Mesendoderm (in vitro differentiated cells): Measurements from ENCODE around the gene ZBTB39.
"Not testable (repeated sequence)": the region's sequence is repeated elsewhere in the genome, so short reads cannot be mapped to it uniquely, and the experiment has no call there.

ENCODE experiments used
- DNase-seq: peaks from one replicate; pipeline ENCODE4 v3.0.0; 2013
- H2AK5ac ChIP-seq: 2 replicates; pipeline ENCODE4 v1.6.1; 2013; ENCODE audit warnings: low read length, inconsistent platforms
- H2BK120ac ChIP-seq: 2 replicates; pipeline ENCODE4 v1.6.1; 2013; ENCODE audit warnings: low read depth, mild to moderate bottlenecking, low read length, moderate library complexity, mixed read lengths
- H2BK15ac ChIP-seq: replicated peaks from 2 replicates; pipeline ENCODE4 v1.6.1; 2013; ENCODE audit warnings: low read depth, mild to moderate bottlenecking, moderate library complexity
- H2BK5ac ChIP-seq: 2 replicates; pipeline ENCODE4 v1.6.1; 2013; ENCODE audit warnings: low read length, inconsistent platforms
- H3K18ac ChIP-seq: 2 replicates; pipeline ENCODE4 v1.6.1; 2013; ENCODE audit warnings: mild to moderate bottlenecking, low read length, mixed read lengths
- H3K23ac ChIP-seq: one replicate; pipeline ENCODE4 v1.6.1; 2013; ENCODE audit warnings: low read length
- H3K27ac ChIP-seq: 2 replicates; pipeline ENCODE4 v1.5.1; 2013; ENCODE audit warnings: low read depth, mild to moderate bottlenecking, inconsistent platforms, low read length, moderate library complexity
- H3K27me3 ChIP-seq: 2 replicates; pipeline ENCODE4 v1.6.1; 2013; ENCODE audit warnings: low read length, control low read depth, mild to moderate bottlenecking, inconsistent platforms; ENCODE audit not compliant: insufficient read depth, poor library complexity
- H3K36me3 ChIP-seq: 2 replicates; pipeline ENCODE4 v1.6.1; 2013; ENCODE audit warnings: low read length, inconsistent platforms; ENCODE audit not compliant: control insufficient read depth, insufficient read depth
- H3K4ac ChIP-seq: one replicate; pipeline ENCODE4 v1.6.1; 2013; ENCODE audit warnings: low read depth, mild to moderate bottlenecking, low read length, moderate library complexity
- H3K4me1 ChIP-seq: 2 replicates; pipeline ENCODE4 v1.6.1; 2013; ENCODE audit warnings: low read depth, low read length, inconsistent platforms; ENCODE audit not compliant: control insufficient read depth
- H3K4me2 ChIP-seq: 2 replicates; pipeline ENCODE4 v1.6.1; 2013; ENCODE audit warnings: low read length
- H3K4me3 ChIP-seq: 2 replicates; pipeline ENCODE4 v1.5.1; 2013; ENCODE audit warnings: mild to moderate bottlenecking, low read length
- H3K56ac ChIP-seq: one replicate; pipeline ENCODE4 v1.6.1; 2013; ENCODE audit warnings: low read length
- H3K79me1 ChIP-seq: 2 replicates; pipeline ENCODE4 v1.6.1; 2013; ENCODE audit warnings: low read length, inconsistent platforms
- H3K79me2 ChIP-seq: 2 replicates; pipeline ENCODE4 v1.6.1; 2013; ENCODE audit warnings: mild to moderate bottlenecking, low read length; ENCODE audit not compliant: control insufficient read depth, insufficient read depth
- H3K9ac ChIP-seq: 2 replicates; pipeline ENCODE4 v1.6.1; 2013; ENCODE audit warnings: low read length, inconsistent platforms
- H4K5ac ChIP-seq: one replicate; pipeline ENCODE4 v1.6.1; 2013; ENCODE audit warnings: low read length
- H4K8ac ChIP-seq: one replicate; pipeline ENCODE4 v1.6.1; 2013; ENCODE audit warnings: low read depth, mild to moderate bottlenecking, control low read depth, low read length, moderate library complexity
- whole genome bisulfite sequencing: extraction: QIAGEN DNeasy Blood & Tissue Kit; methylation state at CpG from one replicate; pipeline ENCODE4 v1.1.7; 2013; ENCODE audit warnings: low lambda C conversion rate, missing lambda C conversion rate; ENCODE audit not compliant: insufficient coverage; ENCODE audit errors: extremely low coverage; 5-methylcytosine and 5-hydroxymethylcytosine counted together

Gene ZBTB39

GRCh38 chr12:56987011-56987410, 19.3 kb downstream of the ZBTB39 start:
- no peaks in the 10 kb centered on the region for H3K27me3 ChIP-seq
- no peak overlapping the region for H3K9ac ChIP-seq
- no peak for DNase-seq
- no peaks in the 10 kb centered on the region for H3K79me1 ChIP-seq
- no peak overlapping the region for H3K4ac ChIP-seq
- no peak overlapping the region for H4K8ac ChIP-seq
- H2BK5ac ChIP-seq = no peak overlapping the region
- H3K4me1 ChIP-seq = peaks cover 15% of the 10 kb centered on the region
- H2BK120ac ChIP-seq = no peak overlapping the region
- H3K18ac ChIP-seq = no peak overlapping the region
- no peak overlapping the region for H3K4me3 ChIP-seq
- H3K36me3 ChIP-seq = no peaks in the 10 kb centered on the region
- no peak overlapping the region for H3K23ac ChIP-seq
- H4K5ac ChIP-seq = no peak overlapping the region
- H2BK15ac ChIP-seq = no peak overlapping the region
- H3K4me2 ChIP-seq = no peak overlapping the region
- peak overlapping the region; percentile 65 for H2AK5ac ChIP-seq
- H3K56ac ChIP-seq = peak overlapping the region; percentile 73
- H3K27ac ChIP-seq = no peak overlapping the region
- H3K79me2 ChIP-seq = no peaks in the 10 kb centered on the region

GRCh38 chr12:56985714-56986113, 20.6 kb downstream of the ZBTB39 start:
- not testable (repeated sequence) for H4K8ac ChIP-seq, H3K4me3 ChIP-seq, H3K36me3 ChIP-seq, H3K4me2 ChIP-seq, H3K27me3 ChIP-seq, H3K79me2 ChIP-seq, H3K9ac ChIP-seq, H2BK15ac ChIP-seq, H2BK120ac ChIP-seq, H3K4ac ChIP-seq, H4K5ac ChIP-seq, H2AK5ac ChIP-seq, H3K56ac ChIP-seq, H3K79me1 ChIP-seq, H3K27ac ChIP-seq, H3K18ac ChIP-seq, H2BK5ac ChIP-seq, H3K23ac ChIP-seq
- peak; percentile 83 for DNase-seq
- peaks cover 15% of the 10 kb centered on the region for H3K4me1 ChIP-seq
- whole genome bisulfite sequencing = no CpG with 5 or more reads among the region's 6 CpGs

GRCh38 chr12:56983386-56983785, 23.0 kb downstream of the ZBTB39 start:
- Histone ChIP-seq H3K23ac (no peak overlapping the region), H3K9ac (no peak overlapping the region), H3K27me3 (no peaks in the 10 kb centered on the region), H3K4ac (no peak overlapping the region), H3K79me2 (no peaks in the 10 kb centered on the region), H3K79me1 (no peaks in the 10 kb centered on the region), H3K18ac (no peak overlapping the region), H2AK5ac (no peak overlapping the region), H3K4me3 (no peak overlapping the region), H3K36me3 (no peaks in the 10 kb centered on the region), H4K8ac (no peak overlapping the region), H2BK5ac (no peak overlapping the region), H2BK120ac (no peak overlapping the region), H3K4me1 (peaks cover 8% of the 10 kb centered on the region), H4K5ac (no peak overlapping the region), H2BK15ac (no peak overlapping the region), H3K56ac (no peak overlapping the region), H3K27ac (no peak overlapping the region), H3K4me2 (no peak overlapping the region)
- no CpG with 5 or more reads among the region's 4 CpGs for WGBS
- DNase-seq = no peak

GRCh38 chr12:56982578-56983236, 23.6 kb downstream of the ZBTB39 start:
- not testable (repeated sequence) for H3K18ac ChIP-seq, H2BK15ac ChIP-seq, H3K4me1 ChIP-seq, H2AK5ac ChIP-seq, H3K79me2 ChIP-seq, H3K4ac ChIP-seq, H3K27me3 ChIP-seq, H3K23ac ChIP-seq, H4K5ac ChIP-seq, H3K36me3 ChIP-seq, H3K4me2 ChIP-seq, H3K27ac ChIP-seq, H4K8ac ChIP-seq, H2BK120ac ChIP-seq, H3K56ac ChIP-seq, H3K9ac ChIP-seq, DNase-seq, H2BK5ac ChIP-seq, H3K4me3 ChIP-seq, H3K79me1 ChIP-seq
- WGBS = no CpG with 5 or more reads among the region's 3 CpGs

GRCh38 chr12:56980941-56981530, 25.3 kb downstream of the ZBTB39 start:
- Histone ChIP-seq H3K4me2 (no peak overlapping the region), H4K8ac (no peak overlapping the region), H3K4ac (no peak overlapping the region), H3K4me3 (no peak overlapping the region), H2BK15ac (no peak overlapping the region), H3K9ac (no peak overlapping the region), H3K27ac (no peak overlapping the region), H3K4me1 (no peaks in the 10 kb centered on the region), H3K23ac (no peak overlapping the region), H3K79me2 (no peaks in the 10 kb centered on the region), H2AK5ac (no peak overlapping the region), H4K5ac (no peak overlapping the region), H2BK120ac (no peak overlapping the region), H3K56ac (no peak overlapping the region), H2BK5ac (no peak overlapping the region), H3K27me3 (no peaks in the 10 kb centered on the region), H3K79me1 (no peaks in the 10 kb centered on the region), H3K36me3 (no peaks in the 10 kb centered on the region), H3K18ac (no peak overlapping the region)
- DNase-seq = no peak
- WGBS = no CpG with 5 or more reads among the region's 4 CpGs

- Histone ChIP-seq H2BK120ac (no peak overlapping the region), H4K5ac (no peak overlapping the region), H3K9ac (no peak overlapping the region), H3K27ac (no peak overlapping the region), H3K4me1 (no peaks in the 10 kb centered on the region), H3K56ac (no peak overlapping the region), H2AK5ac (no peak overlapping the region), H3K4ac (no peak overlapping the region), H3K23ac (no peak overlapping the region), H3K4me2 (no peak overlapping the region), H3K79me2 (no peaks in the 10 kb centered on the region), H2BK5ac (no peak overlapping the region), H3K79me1 (no peaks in the 10 kb centered on the region), H3K18ac (no peak overlapping the region), H3K4me3 (no peak overlapping the region), H3K36me3 (no peaks in the 10 kb centered on the region), H4K8ac (no peak overlapping the region), H2BK15ac (no peak overlapping the region), H3K27me3 (no peaks in the 10 kb centered on the region)
- DNase-seq = no peak
- WGBS = no CpG with 5 or more reads among the region's 6 CpGs
These were observed 26.1 kb downstream of the ZBTB39 start for GRCh38 chr12:56980268-56980667.
